ENCODE measurements around the gene PSMD4. TPM values are rescaled to one million over a fixed set of nuclear protein-coding genes. Genes with fewer than 3 reads are reported as not detected.

Gene PSMD4
- total and polyA plus RNA-seq, 4 donors: 96.9 to 212 (median 178) TPM

DNA sequence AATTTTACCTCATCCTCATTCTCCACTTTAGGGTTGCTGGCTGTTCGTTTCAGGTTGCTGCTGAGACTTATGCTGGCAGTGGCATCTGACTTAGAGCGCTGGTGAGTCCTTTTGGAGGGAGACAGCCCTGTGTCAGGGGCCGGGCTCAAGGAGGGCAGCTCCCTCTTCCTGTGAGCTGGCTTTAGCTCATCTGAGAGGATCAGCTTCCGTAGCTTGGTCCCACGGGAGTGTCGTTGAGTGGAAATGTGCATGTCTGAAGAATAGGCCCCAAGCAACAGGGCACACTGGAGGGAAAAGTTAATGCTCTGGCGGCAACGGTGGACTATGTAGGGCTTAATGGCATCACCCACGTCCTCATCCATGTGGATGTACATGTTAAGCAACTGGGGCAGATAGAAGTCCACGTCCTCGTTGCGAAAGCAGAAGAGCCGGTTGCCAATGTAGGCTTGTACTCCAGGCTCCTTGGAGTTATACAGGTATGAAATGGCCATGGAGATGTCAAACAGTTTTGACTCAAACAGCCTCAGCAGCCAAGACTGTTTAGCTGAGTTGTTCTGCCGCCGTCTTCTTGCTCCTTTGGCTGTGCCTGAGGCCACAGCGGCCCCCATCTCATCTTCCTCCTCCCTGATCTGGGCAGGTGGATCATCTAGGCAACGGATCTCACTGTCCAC, 61.2 kb downstream of the PSMD4 start:
- WGBS, 2 donors: 86 to 92% methylated on average over 17 of the region's 17 CpGs
- no peak overlapping the region for H3K9ac ChIP-seq (ENCODE audit: insufficient read depth in 1 of 2, low read length in 2 of 2)
- H3K4me3 ChIP-seq: no peak overlapping the region
- peaks cover 0 to 25% (median 9%) of the 10 kb centered on the region in 5 donors for H3K4me1 ChIP-seq (ENCODE audit: control insufficient read depth in 5 of 5, insufficient read depth in 5 of 5, low read length in 5 of 5)
- no peaks in the 10 kb centered on the region for H3K9me3 ChIP-seq (ENCODE audit: control insufficient read depth in 4 of 4, insufficient read depth in 3 of 4, low read length in 3 of 4)
- H3K27me3 ChIP-seq (ENCODE audit: control insufficient read depth in 3 of 3, insufficient read depth in 3 of 3, low read length in 2 of 3): no peaks in the 10 kb centered on the region
- H3K27ac ChIP-seq (ENCODE audit: low read depth in 1 of 2, low read length in 1 of 2): no peak overlapping the region
- ATAC-seq (ENCODE audit: insufficient read depth, low FRiP score) (no peak), DNase-seq (no peak)
- no peak for TF ChIP-seq CTCF (IDR thresholded peaks at IDR 0.05; ENCODE audit: control extremely low read depth, extremely low read depth)
- H3K36me3 ChIP-seq (ENCODE audit: control insufficient read depth in 4 of 4, insufficient read depth in 4 of 4, low read length in 4 of 4): peaks cover 2 to 67% (median 44%) of the 10 kb centered on the region in 4 donors

Small RNA genes lying within 50 kb of the gene (small RNA-seq; reads per million reads assigned to genes)
- gene RN7SL444P (ENCODE audit: low replicate concordance): not detected

Other genes with a start within 250 kb of the PSMD4 start
- gene MINDY1, start 247.8 kb upstream of the PSMD4 start, total RNA-seq: 10 to 100 TPM; 23.4 to 31.0 TPM
- gene MINDY1, start 247.8 kb upstream of the PSMD4 start, polyA plus RNA-seq: 10 to 100 TPM in 1 of 2 donors, 1 to 10 TPM in 1; 7.8 to 10.1 TPM
- gene PRUNE1, start 246.3 kb upstream of the PSMD4 start, total RNA-seq: 10 to 100 TPM; 12.9 to 20.6 TPM
- gene PRUNE1, start 246.3 kb upstream of the PSMD4 start, polyA plus RNA-seq: 10 to 100 TPM in 1 of 2 donors, 1 to 10 TPM in 1; 8.7 to 12.5 TPM
- gene BNIPL, start 218.1 kb upstream of the PSMD4 start, total RNA-seq: 1 to 10 TPM; 2.8 to 8.6 TPM
- gene BNIPL, start 218.1 kb upstream of the PSMD4 start, polyA plus RNA-seq: 10 to 100 TPM in 1 of 2 donors, 1 to 10 TPM in 1; 1.9 to 12.2 TPM
- 1 to 10 TPM; 4.3 to 4.9 TPM for gene C1orf56, start 207.0 kb upstream of the PSMD4 start, total RNA-seq
- gene C1orf56, start 207.0 kb upstream of the PSMD4 start, polyA plus RNA-seq: 1 to 10 TPM; 2.3 to 3.5 TPM
- 100 to 1,000 TPM in 1 of 2 donors, 10 to 100 TPM in 1; 87.7 to 103 TPM for gene CDC42SE1, start 195.1 kb upstream of the PSMD4 start, total RNA-seq
- gene CDC42SE1, start 195.1 kb upstream of the PSMD4 start, polyA plus RNA-seq: 100 to 1,000 TPM in 1 of 2 donors, 10 to 100 TPM in 1; 38.4 to 147 TPM
- gene MLLT11, start 194.3 kb upstream of the PSMD4 start, total RNA-seq: 1 to 10 TPM; 1.2 to 1.3 TPM
- 1 to 10 TPM in 1 of 2 donors, under 1 TPM in 1; 0.96 to 1.4 TPM for gene MLLT11, start 194.3 kb upstream of the PSMD4 start, polyA plus RNA-seq
- 10 to 100 TPM; 10.5 to 16.0 TPM for gene GABPB2, start 184.0 kb upstream of the PSMD4 start, total RNA-seq
- 1 to 10 TPM; 4.4 to 5.2 TPM for gene GABPB2, start 184.0 kb upstream of the PSMD4 start, polyA plus RNA-seq
- 1 to 10 TPM; 6.4 to 9.8 TPM for gene SEMA6C, start 108.1 kb upstream of the PSMD4 start, total RNA-seq
- gene SEMA6C, start 108.1 kb upstream of the PSMD4 start, polyA plus RNA-seq: 1 to 10 TPM; 6.3 to 6.7 TPM
- gene TNFAIP8L2, start 98.1 kb upstream of the PSMD4 start, total RNA-seq: 10 to 100 TPM in 1 of 2 donors, 1 to 10 TPM in 1; 3.4 to 11.3 TPM
- 10 to 100 TPM; 26.6 to 31.8 TPM for gene TNFAIP8L2, start 98.1 kb upstream of the PSMD4 start, polyA plus RNA-seq
- 10 to 100 TPM in 1 of 2 donors, 1 to 10 TPM in 1; 4.9 to 12.7 TPM for gene LYSMD1, start 88.8 kb upstream of the PSMD4 start, total RNA-seq
- gene LYSMD1, start 88.8 kb upstream of the PSMD4 start, polyA plus RNA-seq: 1 to 10 TPM; 5.1 to 5.3 TPM
- gene SCNM1, start 88.6 kb upstream of the PSMD4 start, total RNA-seq: 10 to 100 TPM; 30.0 to 31.3 TPM
- 10 to 100 TPM; 50.7 to 73.8 TPM for gene SCNM1, start 88.6 kb upstream of the PSMD4 start, polyA plus RNA-seq
- under 1 TPM in 1 of 2 donors, not detected in 1; 0.83 TPM for gene TMOD4, start 78.8 kb upstream of the PSMD4 start, total RNA-seq
- under 1 TPM; 0.18 to 0.31 TPM for gene TMOD4, start 78.8 kb upstream of the PSMD4 start, polyA plus RNA-seq
- gene VPS72, start 64.5 kb upstream of the PSMD4 start, total RNA-seq: 10 to 100 TPM; 30.7 to 30.9 TPM
- 10 to 100 TPM; 28.6 to 39.1 TPM for gene VPS72, start 64.5 kb upstream of the PSMD4 start, polyA plus RNA-seq
- gene PIP5K1A, start 56.2 kb upstream of the PSMD4 start, total RNA-seq: 100 to 1,000 TPM in 1 of 2 donors, 10 to 100 TPM in 1; 47.6 to 120 TPM
- gene PIP5K1A, start 56.2 kb upstream of the PSMD4 start, polyA plus RNA-seq: 10 to 100 TPM; 21.7 to 27.4 TPM
- gene ZNF687, start 27.6 kb downstream of the PSMD4 start, total RNA-seq: 10 to 100 TPM; 14.0 to 31.2 TPM
- 10 to 100 TPM in 1 of 2 donors, 1 to 10 TPM in 1; 9.6 to 13.7 TPM for gene ZNF687, start 27.6 kb downstream of the PSMD4 start, polyA plus RNA-seq
- 10 to 100 TPM; 48.3 to 65.2 TPM for gene PI4KB, start 72.7 kb downstream of the PSMD4 start, total RNA-seq
- 10 to 100 TPM; 25.0 to 42.3 TPM for gene PI4KB, start 72.7 kb downstream of the PSMD4 start, polyA plus RNA-seq
- gene RFX5, start 92.5 kb downstream of the PSMD4 start, total RNA-seq: 10 to 100 TPM; 40.2 to 40.3 TPM
- gene RFX5, start 92.5 kb downstream of the PSMD4 start, polyA plus RNA-seq: 10 to 100 TPM; 16.6 to 29.0 TPM
- 100 to 1,000 TPM; 195 to 282 TPM for gene SELENBP1, start 118.0 kb downstream of the PSMD4 start, total RNA-seq
- gene SELENBP1, start 118.0 kb downstream of the PSMD4 start, polyA plus RNA-seq: 100 to 1,000 TPM in 1 of 2 donors, 10 to 100 TPM in 1; 84.1 to 177 TPM
- 100 to 1,000 TPM; 123 to 247 TPM for gene PSMB4, start 144.8 kb downstream of the PSMD4 start, total RNA-seq
- 100 to 1,000 TPM; 373 to 452 TPM for gene PSMB4, start 144.8 kb downstream of the PSMD4 start, polyA plus RNA-seq
- 100 to 1,000 TPM in 1 of 2 donors, 10 to 100 TPM in 1; 59.7 to 131 TPM for gene POGZ, start 204.8 kb downstream of the PSMD4 start, total RNA-seq
- 10 to 100 TPM; 12.6 to 23.4 TPM for gene POGZ, start 204.8 kb downstream of the PSMD4 start, polyA plus RNA-seq

Measured in lung (tissue), 13 donors.